HepG2 (cell line): ENCODE data around the gene KAZN. TPM values are rescaled to one million over a fixed set of nuclear protein-coding genes. Genes with fewer than 3 reads are reported as not detected.
A peak's percentile ranks its signal among the peaks of the same experiment; 100 is the strongest.

Experiments
- ATF1 ChIP-seq: IDR thresholded peaks from 2 replicates; pipeline ENCODE4 v1.6.1; 2016; ENCODE audit warnings: mild to moderate bottlenecking, control low read depth
- ATF4 ChIP-seq, 2 experiments: fragments of 450-650 bp in 1 of 2; sonication (generic) in 1 of 2; formaldehyde crosslinking; IDR thresholded peaks; 2 replicates each; pipeline versions ENCODE4 v1.5.0 to v1.8.0; 2020 to 2022; ENCODE audit warnings: mild to moderate bottlenecking in 1 of 2, missing genetic modification reagents in 1 of 2
- CEBPB ChIP-seq: IDR thresholded peaks from 2 replicates; pipeline ENCODE4 v1.6.1; 2011; ENCODE audit warnings: low read depth, low read length, improper control_type of control experiment, borderline replicate concordance
- KDM1A ChIP-seq: IDR thresholded peaks from 2 replicates; pipeline ENCODE4 v1.6.1; 2016; ENCODE audit warnings: missing compliant biosample characterization
- NR3C1 ChIP-seq: sonication (generic); formaldehyde crosslinking; IDR thresholded peaks from 2 replicates; pipeline ENCODE4 v1.4.0; 2020; ENCODE audit warnings: missing genetic modification reagents
- SMC3 ChIP-seq: IDR thresholded peaks from 2 replicates; pipeline ENCODE4 v1.6.1; 2011; ENCODE audit warnings: low read length, improper control_type of control experiment
- TOE1 ChIP-seq: sonication (generic); formaldehyde crosslinking; IDR thresholded peaks from 2 replicates; pipeline ENCODE4 v1.4.0; 2020; ENCODE audit warnings: mild to moderate bottlenecking, missing genetic modification reagents
- ZBTB25 ChIP-seq: IDR thresholded peaks from 2 replicates; pipeline ENCODE4 v1.6.1; 2018; ENCODE audit warnings: missing genetic modification reagents
- ZFP36 ChIP-seq: fragments of 150-350 bp; IDR thresholded peaks from 2 replicates; pipeline ENCODE4 v1.6.1; 2018; ENCODE audit warnings: borderline replicate concordance, low read length, low read depth; ENCODE audit not compliant: partially characterized antibody
- ZNF280B ChIP-seq: sonication (generic); formaldehyde crosslinking; IDR thresholded peaks from 2 replicates; pipeline ENCODE4 v1.5.0; 2020; ENCODE audit warnings: missing genetic modification reagents, mild to moderate bottlenecking, borderline replicate concordance
- ZNF362 ChIP-seq: sonication (generic); formaldehyde crosslinking; IDR thresholded peaks from 2 replicates; pipeline ENCODE4 v1.4.0; 2020; ENCODE audit warnings: missing genetic modification reagents, mild to moderate bottlenecking, borderline replicate concordance
- polyA plus RNA-seq, 8 experiments: library from polyadenylated mRNA; depleted of rRNA in 3 of 8; stranded (reverse) in 7 of 8; unstranded in 1 of 8; fragments of >200 nt; fragmentation: Illumina TruSeq in 4 of 8; extraction: Trizol in 4 of 8; gene quantifications; 2 replicates each; pipeline versions ENCODE4 v1.2.1 to v1.2.3, GENCODE V29; 2011 to 2016; ENCODE audit warnings: low read depth in 4 of 8, missing spikeins in 1 of 8, mixed read lengths in 1 of 8; ENCODE audit not compliant: insufficient read depth in 1 of 8
- total RNA-seq, 5 experiments: library from RNA; depleted of rRNA; stranded (reverse); fragments of >200 nt; fragmentation: Illumina TruSeq; extraction: Trizol; gene quantifications; 2 replicates each; pipeline ENCODE4 v1.2.3, GENCODE V29; 2016; ENCODE audit warnings: low read depth in 1 of 5

Gene KAZN
- total and polyA plus RNA-seq, 2 of the 13 experiments (the other 11 are each of a cell fraction or from before 2014, with no cell fraction given): 10.4 to 13.5 TPM

GRCh38 chr1:15038232-15039016, 439.9 kb downstream of the KAZN start (continued):
- no peak for TF ChIP-seq ATF4 (CRISPR knock-in tag; IDR thresholded peaks at IDR 0.05)
- peak; percentile 66 for TF ChIP-seq KDM1A
- no peak for TF ChIP-seq ATF1 (CRISPR knock-in tag)
- no peak for TF ChIP-seq ZBTB25 (CRISPR knock-in tag)
- no peak for TF ChIP-seq NR3C1 (CRISPR knock-in tag)
- no peak for TF ChIP-seq ZNF280B
- TF ChIP-seq SMC3: peak; percentile 32; the same call in 1 of the 2 replicates
- TF ChIP-seq CEBPB: peak; percentile 74
- peak; percentile 84 for TF ChIP-seq ZNF362 (CRISPR knock-in tag)
- no peak for TF ChIP-seq TOE1 (CRISPR knock-in tag)
- TF ChIP-seq ZFP36: peak; percentile 80
